Muscle layer of duodenum (tissue), 2 donors: ENCODE data around the gene ZNF557.

ENCODE experiments used
- H3K27ac ChIP-seq: one replicate; pipeline ENCODE4 v1.7.0; 2013; ENCODE audit warnings: mild to moderate bottlenecking, low read length
- H3K27me3 ChIP-seq: one replicate; pipeline ENCODE4 v1.7.0; 2013; ENCODE audit warnings: low read depth, mild to moderate bottlenecking, control low read depth, low read length
- H3K36me3 ChIP-seq, 2 donors: one replicate each; pipeline ENCODE4 v1.7.0; 2013; ENCODE audit warnings: low read length in 2 of 2, control low read depth in 1 of 2, mild to moderate bottlenecking in 1 of 2; ENCODE audit not compliant: insufficient read depth in 2 of 2, control insufficient read depth in 1 of 2
- H3K4me1 ChIP-seq, 2 donors: one replicate each; pipeline ENCODE4 v1.7.0; 2013; ENCODE audit warnings: low read length in 2 of 2, mild to moderate bottlenecking in 2 of 2, control low read depth in 1 of 2, moderate library complexity in 1 of 2; ENCODE audit not compliant: insufficient read depth in 2 of 2, control insufficient read depth in 1 of 2
- H3K4me3 ChIP-seq, 2 donors: one replicate each; pipeline ENCODE4 v1.7.0; 2013; ENCODE audit warnings: low read length in 2 of 2, low read depth in 1 of 2, mild to moderate bottlenecking in 1 of 2
- H3K9me3 ChIP-seq, 2 donors: one replicate each; pipeline ENCODE4 v1.7.0; 2013; ENCODE audit warnings: low read length in 2 of 2, control low read depth in 1 of 2, mild to moderate bottlenecking in 1 of 2; ENCODE audit not compliant: control insufficient read depth in 1 of 2
- donor health status: healthy.

ZNF557 gene

GRCh38 chr19:7132054-7132453, 62.6 kb downstream of the ZNF557 start:
- H3K36me3 ChIP-seq: peaks cover 18 to 46% of the 10 kb centered on the region in 2 donors

GRCh38 chr19:7137120-7137519, 67.6 kb downstream of the ZNF557 start:
- Histone ChIP-seq H3K4me1 (peaks cover 0 to 3% of the 10 kb centered on the region in 2 donors), H3K27me3 (no peaks in the 10 kb centered on the region), H3K27ac (no peak overlapping the region), H3K36me3 (peaks cover 28 to 38% of the 10 kb centered on the region in 2 donors), H3K4me3 (no peak overlapping the region), H3K9me3 (no peaks in the 10 kb centered on the region)

More at GRCh38 chr19:7132054-7132453, 62.6 kb downstream of the ZNF557 start:
- Histone ChIP-seq H3K27me3 (no peaks in the 10 kb centered on the region), H3K4me3 (no peak overlapping the region), H3K27ac (no peak overlapping the region), H3K9me3 (no peaks in the 10 kb centered on the region), H3K4me1 (peaks cover 0 to 3% of the 10 kb centered on the region in 2 donors)
